ENCODE data around the gene TRIB2.

TRIB2 gene

DNA sequence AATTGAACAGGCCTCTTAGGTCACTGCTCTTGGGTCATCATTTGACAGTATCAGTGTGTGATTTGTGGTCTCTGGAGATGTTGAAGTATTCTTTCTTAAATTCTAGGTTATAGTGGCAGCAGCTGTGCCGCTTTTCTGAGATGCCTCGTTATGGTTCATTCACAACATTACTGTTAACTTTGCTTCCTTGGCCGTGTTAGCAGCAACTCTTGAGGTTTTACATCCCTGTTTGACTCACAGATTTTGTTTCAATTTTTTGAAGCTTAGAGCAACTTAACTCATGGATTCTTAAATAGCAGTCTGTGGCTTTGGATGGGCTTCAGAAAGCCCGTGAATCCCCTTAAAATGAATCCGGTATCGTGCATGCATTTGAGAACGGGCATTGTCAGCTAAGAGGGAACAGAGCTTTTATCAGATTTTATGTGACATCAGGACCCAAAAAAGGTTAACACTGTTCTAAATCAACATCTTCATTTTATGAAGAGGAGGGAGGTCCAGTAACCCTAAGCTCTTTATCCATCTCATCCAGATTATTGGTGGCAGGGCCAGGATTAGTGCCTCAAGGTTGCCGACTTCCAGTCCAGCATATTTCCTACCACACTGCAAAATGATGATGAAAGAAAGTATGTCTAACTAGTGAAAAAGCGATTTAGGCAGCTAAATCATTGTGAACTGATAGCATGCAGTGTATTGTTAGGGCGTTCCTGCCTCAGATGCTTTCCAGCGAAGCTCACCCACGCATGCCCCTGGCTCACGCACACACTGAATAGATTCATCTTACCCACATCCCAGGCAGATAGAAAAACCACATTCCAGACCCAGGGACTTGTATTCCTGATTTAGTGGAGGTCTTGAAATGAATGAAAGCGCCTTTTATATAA, 5.1 kb downstream of the TRIB2 start:
- no peak for DNase-seq

GRCh38 chr2:12722447-12723316, 5.9 kb downstream of the TRIB2 start:
- DNase-seq: no peak

DNA sequence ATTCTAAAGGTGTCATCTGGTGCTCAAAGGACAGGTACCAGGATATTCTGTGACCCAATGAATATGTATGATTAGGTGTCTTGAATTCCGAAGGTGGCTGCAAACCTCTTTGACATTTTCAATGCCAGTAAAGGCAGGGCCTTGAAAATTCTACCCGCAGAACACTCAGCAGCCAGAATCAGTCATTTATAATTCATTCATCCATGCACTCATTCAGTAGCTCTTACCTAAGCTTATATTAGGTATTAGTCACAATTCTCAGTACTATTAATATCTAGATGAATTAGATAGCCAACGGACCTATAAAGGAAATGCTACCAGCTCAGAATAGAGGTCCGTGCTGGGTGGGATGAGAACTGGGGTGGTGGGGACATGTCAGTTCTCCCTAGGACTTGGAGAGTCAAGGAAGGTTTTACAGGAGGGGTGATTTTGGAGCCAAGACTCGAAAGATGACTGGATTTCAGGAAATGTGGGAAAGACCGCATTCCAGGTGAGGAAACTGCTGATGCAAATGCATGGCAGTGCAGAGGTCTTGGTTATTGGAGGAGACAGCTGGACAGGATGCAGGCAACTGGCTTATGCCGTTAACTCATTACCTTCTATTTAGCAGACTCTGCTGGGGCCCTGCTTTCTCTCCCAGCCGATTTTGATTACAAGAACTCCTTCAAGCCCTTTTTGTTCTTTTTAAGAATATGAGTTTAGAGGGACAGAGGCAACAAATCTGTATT, 7.2 kb downstream of the TRIB2 start:
- DNase-seq: no peak

GRCh38 chr2:12725233-12726187, 8.8 kb downstream of the TRIB2 start:
- no peak for DNase-seq

- no peak for DNase-seq
These were observed 9.5 kb downstream of the TRIB2 start for GRCh38 chr2:12726271-12726670.

GRCh38 chr2:12727065-12727464, 10.3 kb downstream of the TRIB2 start:
- no peak for DNase-seq

DNA sequence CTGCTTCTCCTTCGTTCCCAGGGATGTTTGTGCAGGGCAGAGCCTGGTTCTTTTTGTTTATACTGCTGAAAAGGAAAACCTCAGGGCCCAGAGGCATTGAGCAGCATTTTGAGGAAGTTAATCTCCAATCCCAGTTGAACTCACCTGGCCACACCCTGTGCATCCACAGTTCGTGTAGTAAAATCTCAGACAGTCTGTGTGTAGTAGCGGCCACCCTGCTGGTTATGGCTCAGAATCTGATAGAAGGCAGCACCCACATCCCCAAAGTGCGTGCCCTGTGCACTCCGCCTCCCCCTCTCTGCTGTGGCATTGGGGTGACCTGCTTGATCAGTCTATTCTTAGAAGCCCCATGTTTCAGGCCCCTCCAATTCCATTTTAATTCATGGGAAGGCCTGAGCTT, 10.9 kb downstream of the TRIB2 start:
- DNase-seq: no peak

- peak; percentile 47 for DNase-seq
These were observed 11.6 kb downstream of the TRIB2 start for GRCh38 chr2:12728221-12728777.

GRCh38 chr2:12730265-12730664, 13.5 kb downstream of the TRIB2 start:
- no peak for DNase-seq

- no peak for DNase-seq
These were observed 15.1 kb downstream of the TRIB2 start for GRCh38 chr2:12731701-12732280.

GRCh38 chr2:12732651-12733050, 15.9 kb downstream of the TRIB2 start:
- no peak for DNase-seq

- no peak for DNase-seq
These were observed 17.1 kb downstream of the TRIB2 start for GRCh38 chr2:12733846-12734245.

- DNase-seq: no peak
These were observed 18.3 kb downstream of the TRIB2 start for GRCh38 chr2:12734914-12735654.

DNA sequence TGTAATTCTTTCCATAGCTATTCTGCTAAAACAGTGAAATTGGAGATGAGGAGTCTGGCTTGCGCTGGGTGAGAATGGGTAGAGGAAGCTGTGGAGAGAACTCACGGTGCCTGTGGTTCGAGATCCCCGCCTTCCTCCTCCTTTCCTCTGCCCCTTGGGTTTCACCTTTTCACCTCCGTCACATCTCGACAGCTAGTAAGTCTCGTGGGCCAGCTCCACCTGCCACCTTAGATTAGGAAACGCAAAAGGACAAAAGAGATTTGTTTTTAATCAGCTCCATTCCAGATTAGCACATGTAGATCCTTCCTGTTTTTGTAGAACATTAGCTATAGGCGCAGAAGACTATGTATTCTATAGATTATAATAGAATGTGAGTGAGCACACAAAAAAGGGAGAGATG, 20.6 kb downstream of the TRIB2 start:
- DNase-seq: no peak

GRCh38 chr2:12737738-12738485, 21.2 kb downstream of the TRIB2 start:
- DNase-seq: no peak

- no peak for DNase-seq
These were observed 23.1 kb downstream of the TRIB2 start for GRCh38 chr2:12739721-12740254.

GRCh38 chr2:12741380-12741779, 24.6 kb downstream of the TRIB2 start:
- DNase-seq: no peak

- no peak for DNase-seq
These were observed 26.2 kb downstream of the TRIB2 start for GRCh38 chr2:12742891-12743290.

DNA sequence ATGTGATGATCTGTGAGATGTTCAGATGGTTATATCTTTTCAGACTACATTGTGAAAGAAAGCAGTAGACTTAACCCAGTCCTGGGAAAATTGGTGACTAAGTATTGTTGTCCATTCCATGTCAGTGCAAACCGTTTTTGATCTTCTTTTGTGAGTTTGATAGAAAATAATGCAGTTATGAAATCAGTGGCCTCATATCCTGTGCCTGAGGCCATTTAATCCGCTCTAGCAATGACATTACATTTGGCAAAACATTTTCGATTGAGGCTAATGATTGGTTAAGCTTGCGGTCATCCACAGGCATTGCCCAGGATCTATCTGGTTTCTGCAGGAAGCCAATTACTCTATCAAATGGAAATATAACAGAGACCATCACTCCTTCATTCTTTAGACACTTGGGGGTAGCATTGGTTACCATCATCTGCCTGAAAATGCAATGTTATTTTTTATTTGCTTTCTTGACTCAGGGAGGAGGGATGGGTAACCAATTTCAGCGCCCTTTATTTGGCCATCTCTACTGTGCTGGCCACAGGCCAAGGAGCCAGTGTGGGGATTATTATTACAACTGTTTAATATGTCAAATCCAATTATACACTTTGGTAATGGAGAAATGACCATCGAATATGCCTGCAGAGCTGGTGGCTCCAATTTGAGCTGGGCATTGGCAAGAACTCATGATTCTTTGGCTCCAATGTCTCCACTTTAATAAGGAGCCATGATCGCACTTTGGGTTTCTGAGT, 33.6 kb downstream of the TRIB2 start:
- no peak for DNase-seq

Measured in stimulated activated CD8-positive, alpha-beta memory T cell treated with anti-CD3 and anti-CD28 coated beads, Interleukin-4, amount 100 ng/mL, for 48 hours (primary cell).